ENCODE measurements around the gene INPP5A.

The INPP5A gene

DNA sequence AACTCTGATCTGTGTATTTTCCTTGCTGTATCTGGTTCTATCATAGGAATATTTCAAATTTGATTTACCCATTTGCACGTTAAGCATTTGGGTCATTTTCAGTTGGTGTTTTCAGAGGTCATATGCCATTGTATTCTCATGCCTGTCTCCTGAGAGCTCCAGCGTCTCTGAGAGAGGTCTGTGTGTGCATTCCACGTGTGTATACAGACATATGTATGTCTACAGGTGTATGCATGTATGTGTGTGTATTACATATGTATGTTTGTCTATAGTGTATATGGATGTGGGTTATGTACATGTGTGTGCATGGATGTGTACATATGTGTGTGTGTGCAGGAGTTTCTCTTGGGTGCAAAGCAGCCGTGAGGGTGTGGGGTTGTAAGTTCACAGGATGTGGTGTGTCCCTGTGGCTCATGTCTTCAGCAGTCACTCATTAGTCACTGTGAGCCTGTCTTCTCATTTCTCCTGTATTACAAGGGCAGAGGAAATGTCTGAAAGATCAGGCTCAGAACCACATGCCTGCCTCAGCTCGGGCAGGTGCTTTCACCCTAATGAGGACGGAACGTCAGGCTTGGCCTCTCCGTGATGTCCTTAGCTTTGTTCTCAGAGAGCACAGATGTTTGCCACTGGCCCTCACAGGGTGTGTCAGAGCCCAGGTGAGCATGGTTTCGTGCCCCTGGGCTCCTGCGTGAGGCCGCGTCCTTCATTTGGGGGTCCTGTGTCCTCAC lies 146.7 kb downstream of the INPP5A start:
- DNase-seq, result peak; percentile 60

DNA sequence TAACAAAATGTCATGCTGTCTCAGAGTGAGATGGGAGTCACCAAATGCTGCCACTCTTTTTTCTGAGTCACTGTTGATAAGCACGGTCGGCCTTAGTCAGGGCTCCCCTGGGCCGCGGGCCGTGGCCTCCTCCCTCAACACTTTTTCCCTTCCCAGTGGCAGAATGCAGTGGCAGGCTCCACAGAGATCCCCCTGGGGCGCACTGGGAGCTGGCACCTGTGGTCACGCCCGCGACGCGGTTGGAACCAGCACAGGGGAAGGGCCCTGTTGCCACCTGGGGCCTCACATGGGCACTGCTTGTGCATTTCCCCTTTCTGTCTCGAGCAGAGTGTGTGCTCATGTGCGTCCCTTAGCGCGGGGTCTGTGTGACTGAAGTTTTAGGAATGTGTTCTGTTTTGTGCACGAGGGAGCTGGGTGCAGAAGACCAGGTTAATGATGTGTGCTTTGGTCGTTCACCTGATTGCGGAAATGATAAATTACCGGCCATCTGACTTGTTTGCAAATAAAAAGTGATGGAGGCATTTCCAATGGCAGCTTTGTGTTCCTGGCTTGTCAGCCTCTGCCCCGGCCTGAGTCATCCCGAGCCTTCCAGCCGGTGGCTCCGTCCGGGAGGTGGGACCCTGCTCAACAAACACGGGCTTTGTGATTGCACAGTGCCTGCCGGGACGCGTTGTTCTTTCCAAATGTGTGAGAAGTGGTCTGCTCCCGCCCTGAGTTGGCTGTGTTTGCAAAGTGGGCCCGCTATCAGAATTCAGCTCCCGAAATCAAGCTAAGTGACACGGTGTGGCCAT lies 147.7 kb downstream of the INPP5A start:
- DNase-seq, result no peak

DNA sequence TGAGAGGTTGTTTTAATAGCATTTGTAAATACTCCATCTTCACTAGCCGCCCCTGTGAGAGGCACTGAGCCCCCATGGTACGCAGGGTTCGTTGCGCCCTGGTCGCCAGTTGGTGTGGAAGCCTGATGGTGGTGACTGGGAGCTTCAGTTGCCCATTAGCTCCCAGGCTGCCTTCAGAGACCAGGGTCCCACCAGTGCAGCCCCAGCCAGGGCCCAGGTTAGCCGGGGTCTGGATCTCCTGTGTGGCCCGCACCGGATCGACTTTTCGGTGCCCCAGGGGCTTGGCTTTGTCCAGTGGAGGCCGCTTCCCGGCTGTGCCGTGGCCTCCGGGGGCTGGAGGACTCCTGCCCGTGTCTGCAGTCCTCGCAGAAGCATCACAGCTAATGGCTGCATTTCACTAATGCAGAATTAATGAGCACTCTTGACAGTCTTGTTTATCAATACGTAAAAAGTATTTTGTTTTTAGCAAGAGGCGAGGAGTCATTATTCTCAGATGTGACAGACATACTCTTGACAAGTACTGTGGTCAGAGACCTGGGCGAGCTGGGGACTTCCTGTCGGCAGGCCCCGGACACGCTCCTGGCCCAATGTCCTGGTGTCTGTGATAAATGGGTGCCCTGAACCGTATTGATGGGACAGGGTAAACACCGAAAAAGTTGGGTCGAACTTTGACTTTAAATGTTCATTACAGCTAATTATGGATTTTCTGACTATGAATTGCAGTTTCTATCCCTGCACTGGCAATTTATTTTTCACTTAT lies 148.5 kb downstream of the INPP5A start:
- DNase-seq, result no peak

DNA sequence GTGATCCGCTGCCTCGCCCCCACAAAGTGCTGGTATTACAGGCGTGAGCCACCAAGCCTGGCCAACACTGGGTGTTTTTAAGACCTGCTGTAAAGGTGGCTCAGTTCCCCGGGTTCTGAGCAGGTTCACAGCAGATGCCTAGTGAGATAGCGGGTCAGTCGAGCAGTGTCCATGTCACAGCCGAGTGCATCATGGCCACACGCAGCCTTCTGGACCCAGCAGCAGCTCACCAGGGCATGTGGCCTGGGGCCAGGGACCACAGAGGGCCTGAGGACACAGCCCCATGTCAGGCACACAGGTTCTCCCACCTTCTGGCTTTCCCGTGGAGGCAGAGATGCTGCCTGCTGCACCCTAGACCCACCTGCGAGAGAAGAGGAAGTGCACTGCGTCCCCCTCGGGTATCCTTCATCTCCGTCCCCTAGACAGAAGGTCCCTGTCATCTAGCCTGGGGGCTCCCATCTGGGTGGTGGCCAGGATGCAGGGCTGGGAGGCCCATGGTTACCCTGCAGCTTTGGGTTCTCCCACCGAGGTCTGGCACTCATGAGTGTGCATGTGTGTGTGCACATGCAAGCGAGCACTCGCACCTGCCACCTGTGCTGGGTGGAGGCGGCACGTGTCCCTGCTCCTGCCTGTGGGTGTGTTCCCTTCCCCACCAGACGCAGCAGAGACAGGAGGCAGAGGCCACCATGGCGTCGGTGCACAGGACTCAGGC lies 149.8 kb downstream of the INPP5A start:
- no peak for DNase-seq

DNA sequence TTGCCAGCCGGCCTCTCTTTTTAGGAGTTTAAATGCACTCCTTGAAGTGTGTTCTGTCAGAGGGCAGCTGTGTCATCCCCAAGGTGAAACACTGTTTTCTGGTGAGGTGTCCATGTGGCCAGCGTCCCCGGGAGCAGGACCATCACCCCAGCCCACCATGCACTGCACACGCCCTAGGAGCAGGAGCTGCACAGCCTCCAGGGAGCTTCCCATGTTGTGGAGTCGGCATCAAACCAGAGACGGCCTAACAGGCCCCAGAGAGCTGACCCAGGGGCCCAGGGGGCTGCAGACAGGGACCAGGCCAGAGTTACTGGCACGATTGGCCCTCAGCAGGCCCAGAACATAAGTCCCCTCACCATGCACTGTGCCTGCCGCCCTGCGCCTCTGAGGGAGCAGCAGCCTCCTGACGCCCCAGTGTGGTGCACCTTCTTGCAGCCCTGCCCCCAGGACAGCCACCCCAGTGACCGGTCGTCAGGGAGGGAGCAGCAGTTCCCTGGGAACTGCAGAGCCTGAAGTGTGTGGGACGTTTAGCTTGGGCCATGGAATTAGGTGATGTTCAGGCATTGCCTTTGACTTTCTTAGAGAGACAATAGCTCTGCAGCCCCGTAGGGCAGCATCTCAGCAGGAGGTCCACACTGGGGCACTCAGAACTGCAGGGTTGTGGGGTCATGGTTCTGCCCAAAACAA lies 150.4 kb downstream of the INPP5A start:
- no peak for DNase-seq

DNA sequence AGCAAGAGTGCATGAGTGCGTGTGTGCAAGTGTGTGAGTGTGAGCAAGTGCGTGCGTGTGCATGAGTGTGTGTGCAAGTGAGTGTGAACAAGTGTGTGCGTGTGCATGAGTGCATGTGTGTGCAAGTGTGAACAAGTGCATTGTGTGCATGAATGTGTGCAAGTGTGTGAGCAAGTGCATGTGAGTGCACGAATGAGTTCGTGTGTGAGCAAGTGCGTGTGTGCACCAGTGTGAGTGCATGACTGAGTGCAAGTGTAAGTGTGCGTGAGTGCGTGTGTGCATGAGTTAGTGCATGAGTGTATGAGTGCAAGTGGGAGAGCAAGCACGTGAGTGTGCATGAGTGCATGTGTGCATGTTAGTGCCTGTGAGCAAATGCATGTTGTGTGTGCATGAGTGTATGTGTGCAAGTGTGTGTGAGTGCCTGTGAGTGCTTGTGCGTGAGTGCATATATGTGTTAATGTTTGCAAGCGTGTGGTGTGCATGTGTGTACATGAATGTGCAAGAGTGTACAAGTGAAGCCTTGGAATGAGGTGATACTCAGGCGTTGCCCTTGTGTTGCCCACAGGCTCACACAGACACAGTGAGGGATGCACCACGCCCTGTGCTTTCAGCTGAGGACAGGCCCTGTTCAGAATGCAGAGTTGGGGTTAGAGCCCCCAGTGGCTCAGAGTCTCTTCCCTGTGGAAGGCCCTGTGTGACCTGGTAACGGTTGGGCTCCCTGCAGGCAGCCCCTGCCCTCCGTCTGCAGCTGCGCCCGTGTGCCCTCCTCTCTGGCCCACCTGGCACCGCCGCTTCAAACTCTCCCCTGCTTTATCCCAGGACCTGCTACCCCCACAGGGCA lies 151.2 kb downstream of the INPP5A start:
- no peak for DNase-seq

DNA sequence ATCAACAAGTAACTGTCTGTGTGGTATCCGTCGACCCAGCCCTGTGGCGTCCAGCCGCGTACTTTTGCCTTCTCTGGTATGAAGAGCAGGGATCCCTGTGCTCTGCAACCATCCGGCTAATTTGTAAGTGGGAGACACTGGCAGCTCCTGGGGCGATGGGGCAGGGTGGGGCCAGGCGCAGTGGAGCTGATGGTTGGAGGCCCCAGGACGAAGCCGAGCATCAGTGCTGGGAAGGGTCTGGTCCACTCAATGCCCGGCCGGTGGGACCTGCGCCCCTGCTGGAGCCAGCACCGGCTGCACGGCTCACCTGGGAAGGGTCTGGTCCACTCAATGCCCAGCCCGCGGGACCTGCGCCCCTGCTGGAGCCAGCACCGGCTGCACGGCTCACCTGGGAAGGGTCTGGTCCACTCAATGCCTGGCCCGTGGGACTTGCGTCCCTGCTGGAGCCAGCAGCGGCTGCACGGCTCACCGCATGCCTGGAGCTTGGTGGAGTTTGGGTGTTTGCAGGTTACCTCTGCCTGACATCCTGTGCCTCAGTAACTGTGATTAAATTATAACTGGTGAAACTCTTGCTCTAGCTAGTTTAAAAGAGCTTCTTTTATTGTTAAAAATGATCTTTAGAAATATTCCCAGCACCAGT lies 152.3 kb downstream of the INPP5A start:
- DNase-seq, result no peak

DNA sequence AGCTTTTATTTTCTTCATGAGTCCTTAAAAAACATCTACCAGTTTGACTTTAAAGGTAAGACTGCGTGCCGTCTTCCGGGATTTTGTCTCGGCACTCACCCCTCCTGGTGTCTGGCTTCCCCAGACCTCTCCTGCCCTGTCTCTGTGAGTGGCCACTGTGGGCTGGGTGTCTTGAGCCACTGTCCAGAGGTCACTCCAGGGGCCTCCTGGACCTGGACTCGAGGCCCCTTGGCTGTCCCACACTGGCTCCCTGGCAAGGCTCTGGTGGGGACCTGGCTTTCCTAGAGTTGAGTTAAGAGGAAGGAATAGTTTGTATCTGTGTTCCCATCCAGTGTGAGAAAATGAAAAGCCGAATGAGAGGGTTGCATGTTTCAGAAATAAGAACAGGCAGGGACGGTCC lies 152.8 kb downstream of the INPP5A start:
- DNase-seq, result no peak

DNA sequence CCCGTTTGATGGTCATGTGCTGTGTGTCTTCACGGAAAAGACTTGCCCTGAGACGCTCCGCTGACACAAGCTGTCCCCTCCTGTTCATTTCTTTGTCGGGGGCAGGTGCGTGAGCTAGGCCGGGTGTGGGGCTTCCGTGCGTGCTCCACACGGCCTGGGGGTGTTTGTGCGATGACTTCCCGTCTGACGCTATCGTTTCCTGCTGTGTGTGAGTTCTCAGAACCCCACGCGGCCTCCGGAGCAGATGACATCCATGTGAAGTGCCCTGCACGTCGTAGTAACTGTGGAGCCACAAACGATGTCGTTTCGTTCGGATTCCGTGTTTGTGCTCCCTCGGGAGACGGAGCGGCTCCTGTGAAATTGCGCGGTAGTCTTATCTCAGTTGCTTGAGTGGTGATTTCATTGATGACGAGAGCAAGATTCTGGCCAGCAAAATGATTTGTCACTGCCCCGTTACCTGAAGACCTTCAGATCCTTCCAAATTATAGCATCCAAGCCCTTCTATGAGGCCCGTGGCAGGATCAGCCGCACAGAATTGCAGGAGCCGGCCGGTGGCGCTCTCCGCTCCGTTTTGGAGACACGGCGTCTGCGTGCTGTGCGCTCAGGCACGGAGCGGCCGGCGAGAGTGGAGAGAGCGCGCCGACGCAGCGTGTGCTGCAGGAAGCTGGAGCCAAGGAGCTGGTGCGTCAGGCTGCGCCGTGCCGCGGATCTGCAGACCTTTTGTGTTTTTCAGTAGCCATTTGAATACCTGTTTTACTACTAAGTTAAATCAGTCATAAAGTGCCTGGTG lies 153.4 kb downstream of the INPP5A start:
- no peak for DNase-seq

DNA sequence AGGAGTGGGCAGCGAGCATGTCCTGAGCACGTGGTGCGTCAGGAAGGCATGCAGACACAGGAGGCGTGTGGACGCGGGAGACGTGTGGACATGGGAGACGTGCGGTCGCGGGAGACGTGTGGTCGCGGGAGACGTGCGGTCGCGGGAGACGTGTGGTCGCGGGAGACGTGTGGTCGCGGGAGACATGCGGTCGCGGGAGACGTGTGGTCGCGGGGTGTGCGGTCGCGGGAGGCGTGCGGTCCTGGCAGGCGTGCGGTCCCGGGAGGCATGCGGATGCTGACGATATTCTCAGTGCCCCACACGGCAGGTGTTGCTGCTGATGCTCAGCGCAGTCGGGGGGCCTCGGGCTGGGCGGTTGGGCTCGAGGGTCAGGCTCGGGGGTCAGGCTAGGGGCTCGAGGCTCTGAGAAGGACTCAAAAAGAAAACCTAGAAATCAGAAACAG lies 154.1 kb downstream of the INPP5A start:
- DNase-seq, result no peak

DNA sequence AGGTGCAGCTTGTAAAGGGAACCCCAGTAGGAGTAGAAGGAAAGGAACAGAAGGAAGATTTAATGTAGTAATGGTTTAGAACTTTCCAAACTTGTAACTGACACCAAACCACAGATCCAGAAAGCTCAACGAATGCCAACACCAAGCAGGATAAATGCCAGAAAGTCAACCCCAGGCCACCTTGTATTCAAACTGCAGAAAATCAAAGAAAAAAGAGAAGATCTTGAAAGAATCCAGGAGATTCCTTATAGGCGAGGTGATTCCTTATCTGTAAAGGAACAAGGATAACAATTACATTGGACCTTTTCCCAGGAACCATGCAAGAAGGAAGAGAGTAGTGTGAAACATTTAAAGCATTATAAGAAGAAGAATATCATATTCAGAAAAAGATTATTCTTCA lies 154.7 kb downstream of the INPP5A start:
- DNase-seq, result no peak

DNA sequence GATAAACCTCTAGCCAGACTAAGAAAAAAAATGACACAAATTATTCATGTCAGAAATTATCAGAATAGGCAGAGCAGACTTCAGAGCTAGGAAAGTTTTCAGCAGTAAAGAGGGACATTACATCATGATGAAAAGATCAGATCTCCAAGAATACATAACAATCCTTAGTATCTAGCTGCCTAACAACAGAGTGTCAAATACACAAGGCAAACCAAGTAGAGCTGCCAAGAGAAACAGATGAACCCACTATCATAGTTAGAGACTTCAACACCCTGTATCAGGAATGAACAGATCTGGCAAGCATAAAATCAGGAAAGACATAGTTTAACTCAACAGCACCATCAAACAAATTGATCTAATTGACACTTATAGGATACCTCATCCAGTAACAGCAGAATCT lies 156.1 kb downstream of the INPP5A start:
- no peak for DNase-seq

DNA sequence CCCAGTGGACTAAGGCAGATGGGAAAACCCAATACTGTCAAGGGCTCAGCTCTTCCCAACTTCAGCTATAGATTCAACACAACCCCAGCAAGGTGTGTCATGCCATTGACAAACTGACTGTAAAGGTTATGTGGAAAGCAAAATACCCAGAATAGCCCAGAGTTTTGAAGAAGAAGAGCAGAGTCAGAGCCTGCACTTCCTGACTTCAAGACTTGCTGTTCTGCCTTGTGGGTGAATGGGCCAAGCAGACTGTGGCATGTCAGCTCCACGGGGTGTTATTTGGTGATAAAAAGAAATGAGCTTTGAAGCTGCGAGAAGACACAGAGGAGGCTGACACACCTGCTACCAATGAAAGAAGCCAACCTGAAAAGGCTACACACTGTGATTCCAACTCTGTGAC lies 158.6 kb downstream of the INPP5A start:
- no peak for DNase-seq

DNA sequence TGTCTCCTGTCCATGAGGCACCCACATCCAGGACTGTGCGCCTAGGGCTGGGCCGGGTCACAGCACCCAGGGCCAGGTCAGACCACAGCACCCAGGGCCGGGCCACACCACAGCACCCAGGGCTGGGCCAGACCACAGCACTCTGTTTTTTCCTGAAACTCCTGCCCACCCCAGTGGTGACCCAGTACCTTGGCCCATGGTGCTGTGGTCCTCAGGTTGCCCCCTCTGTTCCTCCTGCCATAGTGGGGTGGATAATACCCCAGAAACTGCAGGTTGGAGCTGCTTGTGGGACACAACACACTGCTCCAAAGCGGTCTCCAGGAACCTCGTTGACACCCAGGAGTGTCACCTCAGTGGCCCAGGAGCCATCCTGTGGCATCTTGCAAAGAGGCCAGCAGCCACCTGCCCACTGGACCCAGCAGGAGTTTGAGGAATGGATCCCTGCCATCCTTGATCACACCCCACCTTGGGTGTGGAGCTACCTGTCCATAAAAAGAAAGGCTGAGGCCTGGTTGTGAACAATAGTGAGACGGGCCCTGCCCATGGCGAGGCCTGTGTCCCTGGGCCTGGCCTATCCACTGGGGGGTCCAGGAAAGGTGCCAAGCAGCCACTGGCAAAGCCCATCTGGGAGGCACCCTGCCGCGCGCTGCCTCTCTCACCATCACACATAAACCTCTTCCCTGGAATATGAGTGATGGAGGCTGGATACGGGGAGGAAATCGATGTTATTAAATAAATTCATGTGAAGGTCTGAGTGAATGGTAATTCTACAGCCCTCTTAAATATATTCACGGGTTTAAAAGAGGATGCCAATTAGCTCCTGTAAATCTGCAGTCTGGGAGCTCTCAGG lies 159.4 kb downstream of the INPP5A start:
- no peak for DNase-seq

DNA sequence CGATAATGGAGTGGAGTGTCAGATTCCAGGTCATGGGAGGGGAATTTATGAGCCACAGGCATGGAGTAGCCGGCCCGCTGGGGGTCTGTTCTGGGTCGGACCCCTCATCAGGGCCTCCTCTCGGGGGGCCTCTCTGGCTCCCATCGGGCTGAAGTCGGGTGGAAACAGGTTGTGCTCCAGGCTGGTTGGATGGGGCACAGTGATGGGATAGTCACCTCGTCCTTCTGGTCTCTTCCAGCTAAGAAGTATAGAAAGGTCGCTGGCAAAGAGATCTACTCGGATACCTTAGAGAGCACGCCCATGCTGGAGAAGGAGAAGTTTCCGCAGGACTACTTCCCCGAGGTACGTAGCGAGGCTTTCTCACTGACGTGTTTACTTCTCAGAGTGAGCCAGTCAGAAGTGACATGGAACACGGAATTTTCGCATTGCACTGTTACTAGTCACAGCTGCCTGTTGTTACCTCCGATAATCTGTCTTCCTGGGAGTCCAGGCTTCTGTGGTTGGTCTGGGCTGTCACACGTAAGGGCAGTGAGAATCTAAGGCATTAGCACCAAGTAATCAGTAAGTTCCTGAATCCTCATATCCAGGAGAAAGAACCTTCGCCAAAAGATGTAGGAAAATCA lies 160.1 kb downstream of the INPP5A start:
- no peak for DNase-seq

DNA sequence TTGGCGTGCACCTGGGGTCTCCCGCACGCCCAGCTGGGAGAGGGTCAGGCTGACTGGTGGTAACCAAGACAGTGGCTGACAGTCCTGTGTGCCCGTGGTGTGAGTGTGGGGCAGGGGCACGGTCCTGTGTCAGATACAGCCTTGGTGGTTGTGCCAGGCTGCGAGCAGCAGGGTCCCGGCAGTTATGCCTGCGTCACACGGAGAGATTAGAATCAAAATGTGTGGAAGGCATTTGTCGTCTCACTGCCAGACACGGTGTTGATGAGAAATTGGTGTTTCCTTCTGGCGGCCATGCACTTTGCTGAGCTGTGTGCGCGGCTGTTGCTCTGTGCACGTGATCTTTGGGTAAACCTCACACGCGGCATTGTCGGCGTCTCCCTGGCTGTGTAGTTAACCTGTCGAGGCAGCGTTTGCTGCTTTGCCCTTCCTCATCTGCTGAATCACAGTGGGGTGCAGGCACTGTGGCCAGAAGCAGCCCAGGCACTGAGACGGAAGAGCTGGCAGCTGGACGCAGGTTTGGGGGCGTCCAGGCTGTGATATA lies 160.7 kb downstream of the INPP5A start:
- DNase-seq, result no peak

DNA sequence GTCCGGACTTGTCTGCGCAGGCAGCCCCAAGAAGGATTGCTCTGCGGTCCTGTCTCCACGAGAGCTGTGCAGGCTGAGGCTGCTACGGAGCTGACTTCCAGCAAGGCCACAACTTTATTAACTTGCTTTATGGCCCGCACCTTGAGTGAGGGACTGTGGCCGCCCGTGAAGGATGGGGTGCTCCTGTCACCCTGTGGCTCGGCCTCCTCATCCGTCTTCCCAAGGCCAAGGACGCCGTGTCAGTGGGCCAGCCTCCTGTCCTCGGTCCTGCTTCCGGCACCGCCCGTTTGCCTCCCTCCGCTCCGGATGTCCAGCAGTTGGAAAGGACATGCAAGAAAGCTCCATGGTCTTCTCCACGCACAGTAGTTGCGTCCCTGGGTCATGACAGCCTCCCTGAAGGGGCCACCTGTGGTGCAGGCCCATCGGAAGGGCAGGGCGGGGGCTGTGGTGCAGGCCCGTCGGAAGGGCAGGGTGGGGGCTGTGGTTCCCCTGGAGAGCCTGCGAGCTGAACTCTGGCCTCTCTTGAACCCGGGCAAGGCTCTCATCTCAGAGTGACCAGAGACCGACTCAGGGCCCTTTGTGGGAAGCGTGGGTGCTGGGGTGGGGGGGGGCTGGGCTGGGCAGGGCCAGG lies 161.3 kb downstream of the INPP5A start:
- no peak for DNase-seq
